ENCODE measurements around the gene SYCP3.

- TF ChIP-seq EZH2 (IDR thresholded peaks at IDR 0.05; ENCODE audit: low read length, missing control alignments) (no peak), CTCF (conservative IDR thresholded peaks at IDR 0.05 in 1 of 2, IDR thresholded peaks at IDR 0.05 in 1 of 2; ENCODE audit: low read depth in 1 of 2, low read length in 2 of 2) (no peak)
Measured at GRCh38 chr12:101775816-101776215, 36.6 kb upstream of the SYCP3 start.
